ENCODE results near the gene LHX3. TPM values are rescaled to one million over a fixed set of nuclear protein-coding genes. Genes with fewer than 3 reads are reported as not detected.

Gene LHX3
- total and polyA plus RNA-seq, 10 of the 15 experiments (the other 5 are each of a cell fraction or from before 2014, with no cell fraction given), result not detected

DNA sequence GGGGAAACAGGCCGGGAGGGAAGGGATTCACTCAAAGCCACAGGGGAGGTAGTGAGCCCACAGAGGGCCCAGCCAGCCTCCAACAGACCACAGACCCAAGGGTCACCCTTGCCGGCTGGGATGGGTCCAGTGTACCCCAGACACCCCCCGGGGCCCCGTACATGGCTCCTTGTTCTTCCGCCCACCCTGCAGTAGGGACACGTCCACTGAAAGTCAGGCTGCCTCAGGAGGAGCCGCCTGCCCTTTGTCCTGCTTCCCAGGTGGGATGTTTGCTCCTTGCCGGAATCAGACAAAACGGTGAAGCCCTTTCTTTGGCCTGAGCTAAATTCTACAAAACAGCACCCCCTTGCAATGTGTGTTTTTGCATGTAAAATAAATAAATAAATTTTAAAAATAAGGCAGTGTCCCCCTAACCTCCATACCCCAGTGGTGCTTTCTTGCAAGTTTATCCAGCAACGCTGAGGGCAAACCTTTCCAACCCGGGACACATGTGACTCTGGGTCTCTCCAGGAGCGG lies 25.8 kb downstream of the LHX3 start (continued):
- TF ChIP-seq, protein P1, sequence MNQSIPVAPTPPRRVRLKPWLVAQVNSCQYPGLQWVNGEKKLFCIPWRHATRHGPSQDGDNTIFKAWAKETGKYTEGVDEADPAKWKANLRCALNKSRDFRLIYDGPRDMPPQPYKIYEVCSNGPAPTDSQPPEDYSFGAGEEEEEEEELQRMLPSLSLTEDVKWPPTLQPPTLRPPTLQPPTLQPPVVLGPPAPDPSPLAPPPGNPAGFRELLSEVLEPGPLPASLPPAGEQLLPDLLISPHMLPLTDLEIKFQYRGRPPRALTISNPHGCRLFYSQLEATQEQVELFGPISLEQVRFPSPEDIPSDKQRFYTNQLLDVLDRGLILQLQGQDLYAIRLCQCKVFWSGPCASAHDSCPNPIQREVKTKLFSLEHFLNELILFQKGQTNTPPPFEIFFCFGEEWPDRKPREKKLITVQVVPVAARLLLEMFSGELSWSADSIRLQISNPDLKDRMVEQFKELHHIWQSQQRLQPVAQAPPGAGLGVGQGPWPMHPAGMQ (IDR thresholded peaks at IDR 0.05; ENCODE audit: borderline replicate concordance), result no peak
- TF ChIP-seq, protein P2, sequence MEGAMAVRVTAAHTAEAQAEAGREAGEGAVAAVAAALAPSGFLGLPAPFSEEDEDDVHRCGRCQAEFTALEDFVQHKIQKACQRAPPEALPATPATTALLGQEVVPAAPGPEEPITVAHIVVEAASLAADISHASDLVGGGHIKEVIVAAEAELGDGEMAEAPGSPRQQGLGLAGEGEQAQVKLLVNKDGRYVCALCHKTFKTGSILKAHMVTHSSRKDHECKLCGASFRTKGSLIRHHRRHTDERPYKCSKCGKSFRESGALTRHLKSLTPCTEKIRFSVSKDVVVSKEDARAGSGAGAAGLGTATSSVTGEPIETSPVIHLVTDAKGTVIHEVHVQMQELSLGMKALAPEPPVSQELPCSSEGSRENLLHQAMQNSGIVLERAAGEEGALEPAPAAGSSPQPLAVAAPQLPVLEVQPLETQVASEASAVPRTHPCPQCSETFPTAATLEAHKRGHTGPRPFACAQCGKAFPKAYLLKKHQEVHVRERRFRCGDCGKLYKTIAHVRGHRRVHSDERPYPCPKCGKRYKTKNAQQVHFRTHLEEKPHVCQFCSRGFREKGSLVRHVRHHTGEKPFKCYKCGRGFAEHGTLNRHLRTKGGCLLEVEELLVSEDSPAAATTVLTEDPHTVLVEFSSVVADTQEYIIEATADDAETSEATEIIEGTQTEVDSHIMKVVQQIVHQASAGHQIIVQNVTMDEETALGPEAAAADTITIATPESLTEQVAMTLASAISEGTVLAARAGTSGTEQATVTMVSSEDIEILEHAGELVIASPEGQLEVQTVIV (IDR thresholded peaks at IDR 0.05; ENCODE audit: borderline replicate concordance, partially characterized antibody), result no peak
- TF ChIP-seq BACH1 (IDR thresholded peaks at IDR 0.05; ENCODE audit: borderline replicate concordance) (no peak), JUNB (IDR thresholded peaks at IDR 0.05) (no peak), GATAD2B (conservative IDR thresholded peaks at IDR 0.05; ENCODE audit: low read depth) (no peak), RUNX3 (IDR thresholded peaks at IDR 0.05; ENCODE audit: low read length) (no peak), RFX5 (IDR thresholded peaks at IDR 0.05; ENCODE audit: low read depth, low read length) (no peak), SIN3A (IDR thresholded peaks at IDR 0.05; ENCODE audit: low read depth, low read length) (no peak), MYC (IDR thresholded peaks at IDR 0.05; ENCODE audit: insufficient read depth, insufficient read length, insufficient replicate concordance, low read length, severe bottlenecking) (no peak), MYB (IDR thresholded peaks at IDR 0.05; ENCODE audit: borderline replicate concordance, low read depth, low read length) (no peak), TBL1XR1 (IDR thresholded peaks at IDR 0.05; ENCODE audit: low read depth, low read length) (no peak), HCFC1 (IDR thresholded peaks at IDR 0.05; ENCODE audit: low read length) (no peak)

Measured in GM12878 (cell line).